GM19023 (cell line): ENCODE data around the gene ZC2HC1C.

Experiments used
- ATAC-seq: cut with Tn5 transposase; IDR thresholded peaks from one replicate; pipeline ENCODE4 v1.9.1; 2021; ENCODE audit warnings: mild to moderate bottlenecking, moderate library complexity; ENCODE audit not compliant: unreplicated experiment

ZC2HC1C gene

DNA sequence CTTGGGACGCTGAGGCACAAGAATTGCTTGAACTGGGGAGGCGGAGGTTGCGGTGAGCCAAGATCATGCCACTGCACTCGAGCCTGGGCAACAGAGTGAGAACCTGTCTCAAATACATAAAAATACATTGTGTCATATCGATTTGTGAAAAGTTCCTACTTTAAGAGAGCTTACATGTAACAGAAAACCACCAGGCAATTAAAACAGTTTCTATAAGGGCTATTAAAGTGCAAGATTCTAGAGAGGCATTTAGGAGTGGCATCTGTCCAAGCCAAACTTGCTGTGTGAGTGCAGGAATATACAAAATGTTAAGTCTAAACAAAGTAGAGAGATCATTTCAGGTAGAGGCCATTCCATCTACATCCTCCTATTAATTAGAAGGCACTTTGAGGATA lies 59.2 kb downstream of the ZC2HC1C start:
- ATAC-seq: no peak
